HG03378 (cell line): ENCODE results near the gene ADGRL3.
"Not testable (repeated sequence)": the region's sequence is repeated elsewhere in the genome, so short reads cannot be mapped to it uniquely, and the experiment has no call there.

Source experiments
- ATAC-seq: cut with Tn5 transposase; IDR thresholded peaks from one replicate; pipeline ENCODE4 v1.9.1; 2021; ENCODE audit warnings: mild to moderate bottlenecking, moderate library complexity; ENCODE audit not compliant: unreplicated experiment

ADGRL3 gene

DNA sequence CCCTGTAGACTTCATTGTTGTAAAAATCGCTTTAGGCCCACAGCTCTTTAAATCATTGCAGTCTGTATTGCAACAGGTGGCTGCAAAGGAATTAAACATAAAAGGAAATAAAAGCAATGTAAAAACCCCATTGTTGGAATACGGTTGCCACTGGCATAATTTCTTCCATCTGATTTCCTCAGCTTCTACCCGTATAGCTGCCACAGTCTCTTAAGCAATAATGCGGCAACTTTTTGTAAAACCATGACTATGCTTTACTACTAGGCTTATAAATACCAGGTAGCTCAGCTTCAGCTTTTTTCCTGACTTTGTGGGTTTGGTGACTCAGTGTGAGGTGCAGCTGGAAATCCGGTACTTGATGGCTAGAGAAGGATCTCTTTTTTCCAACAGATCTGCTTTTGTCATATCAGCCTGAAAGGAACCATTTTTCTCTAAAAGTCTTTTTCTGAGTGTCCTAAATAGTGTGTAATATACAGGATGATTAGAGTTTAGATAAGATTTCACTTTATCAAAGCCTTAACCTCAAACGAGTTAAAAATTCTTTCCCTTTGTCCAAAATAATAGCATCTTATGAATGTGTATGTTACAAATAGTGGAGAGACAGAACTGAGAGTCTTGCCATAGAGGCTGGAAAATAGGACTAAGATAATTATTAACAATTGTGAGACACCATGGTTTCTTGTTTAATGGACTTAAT lies 268.0 kb downstream of the ADGRL3 start:
- ATAC-seq, result no peak

DNA sequence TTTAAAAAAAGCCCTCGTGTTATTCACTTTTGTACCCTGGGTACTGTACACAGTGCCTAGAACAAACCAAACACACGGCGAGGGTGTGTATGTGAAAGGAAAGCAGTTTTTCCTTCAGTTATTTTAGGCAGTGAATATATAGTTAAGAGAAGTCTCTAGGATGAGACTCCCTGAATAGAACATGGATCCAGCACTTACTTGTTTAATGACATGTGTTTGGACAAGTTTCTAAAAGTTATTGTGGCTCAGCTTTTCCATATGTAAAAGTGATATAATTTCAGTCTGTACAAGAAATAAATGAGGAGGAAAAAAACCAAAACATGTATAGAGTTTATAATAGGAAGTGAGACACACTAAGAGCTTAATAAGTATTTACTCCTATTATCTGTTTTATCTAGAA lies 273.2 kb downstream of the ADGRL3 start:
- ATAC-seq, result no peak

DNA sequence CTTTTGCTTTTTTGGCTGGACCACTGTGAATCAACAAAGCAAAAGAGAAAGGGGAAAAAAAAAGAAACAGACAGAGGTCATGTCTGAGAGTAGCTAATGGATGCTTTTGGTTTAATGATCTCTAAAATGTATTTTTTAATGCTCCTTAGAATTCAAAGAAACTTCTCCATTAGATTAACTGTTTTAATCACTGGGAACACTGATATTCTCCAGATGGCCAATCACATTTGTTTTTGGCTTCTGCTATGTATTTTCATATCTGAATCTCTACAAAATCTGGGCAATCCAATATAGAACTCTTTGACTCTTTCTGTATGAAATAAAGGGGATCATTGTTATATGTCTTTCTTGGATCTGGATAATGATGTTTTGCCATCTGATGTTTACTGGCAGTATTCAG lies 278.2 kb downstream of the ADGRL3 start:
- ATAC-seq, result no peak

DNA sequence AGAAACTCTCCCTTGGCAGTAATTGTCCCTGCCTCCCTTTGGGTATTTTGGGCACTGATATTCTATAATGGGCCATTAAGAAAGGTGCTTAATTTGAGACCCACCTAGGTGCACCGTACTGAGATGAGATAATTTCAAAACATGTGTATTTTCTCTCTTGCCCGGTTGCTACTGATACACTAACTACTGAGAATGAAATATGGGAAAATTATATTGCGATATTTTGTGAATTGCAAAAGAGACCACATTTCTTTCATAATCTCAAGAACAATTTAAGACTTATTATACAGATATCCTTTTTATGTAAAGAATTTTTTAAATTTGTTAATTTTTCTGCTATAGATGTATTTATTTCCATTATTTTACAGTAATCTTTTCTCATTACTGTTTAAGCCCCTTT lies 284.9 kb downstream of the ADGRL3 start:
- no peak for ATAC-seq

DNA sequence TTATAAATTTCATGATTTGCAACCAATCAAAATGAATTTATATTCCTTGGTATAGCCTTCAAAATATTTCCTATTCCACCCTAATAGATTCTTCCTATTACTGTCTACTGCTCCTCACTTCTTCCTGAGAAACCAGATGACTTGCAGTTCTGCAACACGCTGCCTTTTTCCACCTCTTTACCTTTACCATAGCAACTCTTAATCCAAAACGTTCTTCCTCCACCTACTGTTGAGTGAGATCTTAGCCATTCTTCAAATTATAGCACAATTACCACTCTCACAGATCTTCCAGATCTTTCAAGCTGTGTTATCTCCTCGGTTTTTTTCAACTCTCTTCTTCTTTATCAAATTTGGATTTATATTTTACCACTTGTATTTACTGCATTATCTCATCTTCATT lies 289.8 kb downstream of the ADGRL3 start:
- no peak for ATAC-seq

DNA sequence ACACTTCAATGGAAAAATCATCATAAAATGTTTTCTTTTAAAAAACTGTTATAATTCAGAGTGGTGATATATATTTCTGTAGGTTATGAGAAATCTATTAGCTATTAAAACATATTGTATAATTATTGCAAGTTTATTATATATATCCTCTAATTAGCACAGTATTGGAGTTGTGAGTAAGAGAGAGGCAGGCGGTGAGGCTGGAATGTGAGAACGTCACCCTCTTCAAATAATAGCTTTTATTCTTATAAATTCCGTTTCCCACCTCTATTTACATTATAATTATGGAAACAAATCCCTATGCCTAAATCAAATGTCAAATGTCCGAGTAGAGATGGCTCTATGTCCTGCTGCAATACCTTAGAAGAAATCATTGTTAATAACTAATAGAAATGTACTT lies 292.9 kb downstream of the ADGRL3 start:
- ATAC-seq, result no peak

DNA sequence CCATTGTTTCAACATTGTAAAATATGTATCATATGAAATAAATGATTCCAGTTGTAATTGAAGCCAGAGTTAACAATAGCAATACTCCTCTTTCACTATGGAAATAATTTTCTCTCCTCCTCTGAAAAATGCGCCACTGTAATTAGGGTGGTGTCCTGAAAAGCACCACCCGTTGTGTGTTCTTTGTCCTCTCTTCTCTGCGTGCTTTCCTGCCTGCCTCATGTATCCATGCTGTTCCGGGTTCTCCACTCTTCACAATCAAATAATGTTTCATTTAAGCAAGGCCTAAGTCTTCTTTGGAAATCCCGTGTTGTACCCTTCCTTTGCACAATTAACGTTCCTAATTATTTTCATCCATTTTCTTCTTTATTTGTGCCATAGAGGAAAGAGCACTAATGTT lies 293.3 kb downstream of the ADGRL3 start:
- ATAC-seq, result no peak

DNA sequence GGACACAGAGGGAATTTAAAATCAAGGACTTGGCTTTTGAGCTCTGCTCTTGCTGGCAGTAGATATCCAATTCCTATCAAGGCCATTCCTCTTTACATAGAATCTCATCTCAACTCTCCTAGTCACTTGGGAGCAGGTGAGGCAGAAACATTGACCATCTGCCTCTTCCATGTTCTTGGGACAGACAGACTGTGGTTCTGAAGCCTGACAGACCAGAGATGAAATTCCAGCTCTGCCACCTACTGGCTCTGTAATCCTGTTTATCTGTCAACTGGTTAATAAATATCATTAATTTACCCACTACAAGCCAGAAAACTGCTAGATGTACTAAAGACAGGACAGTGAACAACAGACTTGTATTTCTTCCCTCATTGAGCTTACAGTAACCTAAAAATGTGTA lies 300.8 kb downstream of the ADGRL3 start:
- ATAC-seq, result no peak

DNA sequence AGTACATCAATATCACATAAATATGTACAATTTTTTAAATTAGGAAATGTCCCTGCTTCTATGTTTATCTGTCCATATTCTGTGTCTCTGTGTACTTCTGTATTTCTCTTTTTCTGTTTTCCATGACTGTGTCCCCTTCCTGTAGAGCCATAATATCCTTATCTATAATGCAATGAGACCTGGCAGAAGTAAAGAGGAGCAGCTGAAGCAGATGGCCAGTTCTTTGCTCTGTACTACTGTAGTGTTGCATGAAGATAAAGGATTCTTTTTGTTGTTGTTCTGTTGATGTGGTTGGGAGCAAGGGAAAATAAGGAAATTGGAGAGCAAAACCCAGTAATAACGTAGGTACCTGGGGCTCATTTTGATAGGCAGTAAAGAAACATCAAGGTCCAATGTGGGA lies 301.7 kb downstream of the ADGRL3 start:
- ATAC-seq, result no peak

DNA sequence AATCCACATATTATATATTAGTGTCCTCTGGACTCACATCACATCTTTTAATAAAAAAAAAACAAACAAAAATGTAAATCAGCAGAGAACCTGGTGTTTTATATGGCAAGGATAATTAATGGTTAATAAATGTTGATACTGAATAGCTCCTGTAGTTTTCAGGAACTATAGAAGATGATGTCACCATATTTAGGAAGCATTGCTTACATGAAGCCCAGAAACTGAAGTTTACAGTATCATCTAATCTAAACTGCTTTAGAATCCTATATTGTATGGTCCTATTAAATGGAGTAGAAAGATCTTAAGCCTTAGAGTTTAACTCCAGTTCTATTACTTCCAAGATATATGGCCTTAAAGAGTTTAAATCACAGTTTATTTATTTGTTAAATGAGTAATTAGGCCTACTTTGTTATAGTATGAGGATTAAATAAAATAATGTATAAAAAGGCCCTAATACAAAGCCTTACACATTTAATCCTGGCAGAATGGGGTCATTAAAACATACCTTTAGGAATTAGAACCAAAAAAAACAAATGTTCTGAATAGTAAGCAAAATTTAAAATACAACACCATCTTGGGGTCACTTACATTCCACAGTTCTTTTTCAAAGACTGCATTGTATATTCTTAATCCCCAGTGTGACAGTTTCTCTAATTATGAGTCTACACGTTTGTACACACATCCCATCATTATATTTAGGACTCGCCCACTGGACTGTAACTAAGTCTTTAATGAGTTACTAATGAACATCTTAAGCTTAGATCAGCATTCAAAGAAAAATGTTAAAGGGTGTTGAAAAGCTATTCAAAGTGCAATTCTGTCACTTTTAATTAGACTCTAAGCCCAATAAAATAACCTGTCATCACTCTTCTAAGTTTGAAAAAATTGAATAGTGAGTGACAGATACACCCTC lies 305.9 kb downstream of the ADGRL3 start:
- no peak for ATAC-seq

DNA sequence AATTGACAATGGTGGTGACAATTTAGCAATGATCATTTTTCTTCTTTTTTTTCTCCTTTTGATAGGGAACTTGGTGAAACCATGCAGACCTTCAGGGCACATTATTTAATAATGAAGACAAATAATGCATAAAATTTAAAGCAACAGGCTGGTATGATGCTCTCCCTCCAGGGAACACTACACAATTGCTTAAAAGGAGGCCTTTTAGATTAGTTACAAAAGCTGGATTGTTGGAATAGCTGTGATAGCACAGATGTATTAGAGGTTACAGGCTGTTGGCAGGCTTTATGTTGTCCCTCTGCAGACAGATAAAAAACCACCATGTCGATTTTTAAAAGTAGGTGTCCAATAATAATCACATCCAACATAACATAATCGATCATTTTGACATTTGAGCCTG lies 307.0 kb downstream of the ADGRL3 start:
- ATAC-seq, result no peak

DNA sequence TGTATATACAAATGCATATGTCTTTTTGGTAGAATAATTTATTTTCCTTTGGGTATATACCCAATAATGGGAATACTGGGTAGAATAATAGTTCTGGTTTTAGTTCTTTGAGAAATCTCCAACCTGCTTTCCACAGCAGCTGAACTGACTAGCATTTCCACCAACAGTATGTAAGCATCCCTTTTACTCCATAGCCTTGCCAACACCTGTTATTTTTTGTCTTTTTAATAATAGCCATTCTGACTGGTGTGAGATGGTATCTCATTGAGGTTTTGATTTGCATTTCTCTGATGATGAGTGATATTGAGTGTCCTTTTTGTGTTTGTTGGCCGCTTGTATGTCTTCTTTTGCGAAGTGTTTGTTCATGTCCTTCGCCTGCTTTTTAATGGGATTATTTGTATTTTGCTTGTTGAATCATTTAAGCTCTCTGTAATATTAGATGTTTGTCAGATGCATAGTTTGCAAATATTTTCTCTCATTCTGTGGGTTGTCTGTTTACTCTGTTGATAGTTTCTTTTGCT lies 309.7 kb downstream of the ADGRL3 start:
- not testable (repeated sequence) for ATAC-seq

DNA sequence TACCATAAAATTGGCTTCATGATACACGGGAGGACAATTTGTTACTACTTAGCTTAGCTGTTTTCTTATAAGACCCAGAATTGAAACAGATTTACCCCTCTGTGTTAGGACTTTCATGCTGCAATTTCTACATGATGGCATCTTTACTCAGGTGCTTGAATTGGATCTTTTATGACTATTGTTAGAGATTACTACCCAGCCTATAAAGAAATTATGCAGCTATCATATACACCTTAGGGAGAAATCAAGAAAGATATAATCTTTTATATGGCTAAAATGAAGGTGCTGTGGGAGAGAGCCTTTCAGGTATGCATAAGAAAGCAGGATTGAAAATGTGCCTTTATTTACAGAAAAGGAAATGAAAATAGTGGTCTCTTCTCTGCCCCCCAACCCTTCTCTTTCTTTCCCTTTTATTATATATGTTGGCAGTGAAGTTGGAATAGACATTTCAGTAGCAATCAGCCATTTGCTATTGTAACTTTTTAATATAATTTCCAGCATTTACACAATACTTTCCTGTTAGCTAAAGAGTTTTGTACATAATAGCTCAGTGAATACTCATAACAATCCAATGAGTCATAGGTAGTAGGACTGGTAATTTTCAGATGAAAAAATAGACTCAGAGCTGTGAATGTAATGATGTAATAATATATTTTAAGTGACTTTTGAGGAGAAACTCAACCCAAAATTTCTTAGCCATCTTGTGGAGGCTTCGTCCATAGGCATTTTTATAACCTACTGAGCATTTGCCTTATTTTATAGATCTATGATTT lies 311.8 kb downstream of the ADGRL3 start:
- no peak for ATAC-seq

DNA sequence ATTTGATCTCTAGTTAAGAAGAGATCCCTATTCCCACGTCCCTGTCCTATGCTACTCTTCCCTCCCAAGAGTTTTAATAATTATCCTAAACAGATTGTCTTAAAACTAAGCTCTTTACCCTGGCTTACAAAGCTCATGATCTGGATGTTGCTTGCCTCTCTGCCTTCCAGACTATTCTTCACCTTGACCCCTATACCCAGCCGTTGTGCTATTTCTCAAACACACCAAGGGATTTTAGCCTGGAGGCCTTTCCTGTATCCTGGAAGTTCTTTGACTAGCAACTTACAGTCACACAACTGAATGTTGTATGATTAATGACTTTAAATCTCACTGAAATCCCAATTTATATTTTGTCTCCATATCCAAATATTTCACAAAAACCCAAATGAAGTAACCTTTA lies 314.9 kb downstream of the ADGRL3 start:
- ATAC-seq, result no peak

DNA sequence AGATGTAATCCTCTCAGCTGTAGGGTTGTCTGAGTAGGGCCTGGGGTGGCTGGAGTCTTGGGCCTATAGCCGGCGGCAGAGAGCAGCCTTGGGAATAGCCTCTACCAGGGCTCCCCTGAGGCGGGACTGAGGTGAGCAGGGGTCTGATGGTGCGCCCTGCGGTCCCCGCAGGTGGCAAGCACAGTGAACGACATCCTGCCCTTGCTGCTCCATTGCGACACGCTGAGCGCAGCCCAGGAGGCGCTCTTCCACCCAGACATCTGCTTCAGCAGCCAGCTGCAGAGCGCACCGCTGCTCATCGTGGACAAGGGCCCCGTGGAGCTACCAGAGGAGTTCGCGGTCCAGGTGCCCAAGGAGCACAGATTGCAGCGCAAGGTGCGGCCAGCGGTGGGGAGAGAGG lies 317.0 kb downstream of the ADGRL3 start:
- ATAC-seq, result no peak

DNA sequence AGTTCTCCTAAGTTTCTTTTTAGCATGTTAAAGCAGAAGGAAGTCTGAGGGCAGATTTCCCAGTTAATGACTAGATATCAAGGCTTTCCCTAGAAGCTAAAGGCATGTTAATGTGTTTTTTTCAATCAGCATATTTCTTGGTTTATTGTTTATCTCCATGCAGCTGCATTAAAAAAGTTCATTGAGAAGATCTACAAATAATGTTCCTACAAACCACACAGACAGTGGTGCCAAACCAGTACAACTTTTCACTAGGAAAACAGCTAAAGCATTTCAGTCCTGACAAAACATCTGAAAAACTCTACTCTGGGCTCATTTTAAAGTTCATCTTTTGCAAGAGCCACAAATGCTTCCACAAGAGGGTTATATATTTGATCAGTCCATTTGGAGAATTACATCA lies 320.0 kb downstream of the ADGRL3 start:
- no peak for ATAC-seq

DNA sequence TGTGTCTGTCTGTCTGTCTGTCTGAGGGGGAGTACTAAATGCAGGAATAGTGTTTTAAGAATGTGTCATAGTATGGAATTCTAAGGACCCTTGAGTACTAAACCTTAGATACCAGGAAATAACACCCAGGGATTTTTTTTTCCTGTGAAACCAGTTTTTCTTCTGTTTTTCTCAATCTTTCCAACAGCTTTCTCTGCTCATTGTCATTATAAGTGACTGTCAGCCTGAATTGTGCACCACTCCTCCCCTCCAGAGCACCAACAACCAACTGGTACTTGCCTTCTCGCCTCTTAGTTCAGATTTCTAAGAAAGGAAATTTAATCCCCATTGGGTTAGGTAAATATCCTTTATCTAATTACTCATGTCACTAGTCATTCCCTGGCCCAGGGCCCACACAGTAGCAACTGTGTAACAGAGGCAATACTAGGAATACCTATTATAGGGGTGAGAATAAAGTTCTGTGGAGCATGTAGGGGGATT lies 320.6 kb downstream of the ADGRL3 start:
- ATAC-seq, result no peak

DNA sequence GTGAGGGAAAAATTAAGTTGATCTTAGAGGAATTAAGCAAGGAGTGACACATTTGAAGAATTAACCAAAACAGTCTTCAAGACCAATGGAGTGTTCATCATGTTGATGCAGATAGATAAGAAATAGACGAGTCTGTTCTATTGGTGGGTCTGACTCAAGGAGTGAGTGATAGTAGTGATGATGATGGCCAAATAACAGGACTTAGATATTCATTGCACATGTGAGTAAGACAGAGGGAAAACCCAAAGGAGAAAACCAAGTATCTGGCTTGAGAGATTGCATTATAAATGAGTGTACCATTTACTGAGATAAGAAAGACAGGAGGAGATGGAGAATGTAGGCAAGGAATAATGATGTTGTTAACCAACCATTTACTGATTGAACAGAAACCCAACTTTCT lies 321.3 kb downstream of the ADGRL3 start:
- ATAC-seq, result no peak

DNA sequence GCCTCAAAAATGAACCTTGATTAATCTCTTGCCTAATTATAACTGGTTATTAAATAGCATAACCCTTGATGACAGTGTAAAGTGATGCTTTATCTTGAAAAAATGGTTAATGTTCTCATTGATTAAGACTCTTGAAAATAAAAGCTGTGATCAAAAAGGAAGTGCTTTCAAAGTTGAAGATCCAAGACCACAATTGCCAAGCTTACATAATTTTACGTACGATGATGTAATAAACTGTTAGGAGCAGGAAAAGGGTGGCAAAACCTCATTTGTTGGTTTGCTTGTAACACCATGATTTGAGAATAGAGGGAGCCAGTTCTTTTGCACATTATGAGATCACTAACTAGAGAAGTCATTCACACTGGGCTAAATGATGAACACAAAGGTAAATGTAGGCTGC lies 322.2 kb downstream of the ADGRL3 start:
- ATAC-seq, result no peak

DNA sequence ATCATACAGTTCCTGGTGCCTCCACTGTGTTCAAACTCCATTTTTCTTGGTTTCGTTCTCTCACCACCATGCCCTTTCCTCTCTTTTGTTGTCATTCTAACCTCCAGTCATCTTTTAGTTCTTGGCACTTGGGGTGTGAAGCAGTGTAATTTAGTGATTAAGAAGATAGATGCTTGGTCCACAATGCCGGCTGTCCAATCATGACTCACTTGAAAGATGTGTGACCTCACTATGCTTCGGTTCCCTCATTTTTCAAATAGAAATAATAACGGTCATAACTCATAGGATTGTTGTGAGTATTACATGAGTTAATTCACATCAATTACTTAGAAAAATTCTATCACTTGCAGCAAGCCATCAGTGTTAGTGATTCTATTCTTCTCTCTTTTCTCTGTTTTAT lies 327.8 kb downstream of the ADGRL3 start:
- ATAC-seq, result no peak

DNA sequence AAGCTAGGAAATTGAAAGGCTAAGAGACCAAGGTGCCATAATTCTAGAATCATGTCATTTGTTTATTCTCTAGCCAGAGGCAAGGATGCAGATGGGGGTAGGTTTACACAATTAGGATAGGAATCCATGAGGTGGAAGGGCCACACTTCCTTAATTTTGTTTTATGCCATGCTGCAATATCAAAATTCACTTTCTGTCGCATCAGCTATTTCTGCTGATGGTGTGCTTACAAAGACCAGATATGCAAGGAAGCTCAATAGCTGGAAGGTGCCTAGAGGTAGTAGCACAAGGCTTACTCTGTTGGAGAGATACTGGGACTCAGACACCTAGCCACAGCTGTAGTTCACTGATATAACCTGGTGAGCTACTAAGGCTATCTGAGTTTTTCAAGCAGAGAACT lies 328.5 kb downstream of the ADGRL3 start:
- no peak for ATAC-seq
